Stimulated activated memory B cell treated with anti-CD40 and anti-IgM and Interleukin-4, amounts not matched to agents 10 μg/mL and 1 μg/mL and 100 μg/mL, for 72 hours (primary cell): ENCODE measurements around the gene CYP11A1.

Experiments used
- ATAC-seq: fragments of 150-1000 bp; cut with Tn5 transposase; 2 replicates; pipeline ENCODE4 v1.10.0; 2021
- H3K27ac Mint-ChIP-seq: one replicate; pipeline ENCODE4 v1.8.0; 2022; ENCODE audit warnings: mild to moderate bottlenecking, mixed read lengths
- H3K27me3 Mint-ChIP-seq: one replicate; pipeline ENCODE4 v1.8.0; 2022; ENCODE audit warnings: mixed read lengths
- H3K36me3 Mint-ChIP-seq: one replicate; pipeline ENCODE4 v1.8.0; 2022; ENCODE audit warnings: mixed read lengths
- H3K4me1 Mint-ChIP-seq: one replicate; pipeline ENCODE4 v1.8.0; 2022; ENCODE audit warnings: mixed read lengths
- H3K4me3 Mint-ChIP-seq: one replicate; pipeline ENCODE4 v1.8.0; 2022; ENCODE audit warnings: mild to moderate bottlenecking, moderate library complexity, mixed read lengths
- H3K9me3 Mint-ChIP-seq: one replicate; pipeline ENCODE4 v1.8.0; 2022; ENCODE audit warnings: mixed read lengths

CYP11A1 gene

DNA sequence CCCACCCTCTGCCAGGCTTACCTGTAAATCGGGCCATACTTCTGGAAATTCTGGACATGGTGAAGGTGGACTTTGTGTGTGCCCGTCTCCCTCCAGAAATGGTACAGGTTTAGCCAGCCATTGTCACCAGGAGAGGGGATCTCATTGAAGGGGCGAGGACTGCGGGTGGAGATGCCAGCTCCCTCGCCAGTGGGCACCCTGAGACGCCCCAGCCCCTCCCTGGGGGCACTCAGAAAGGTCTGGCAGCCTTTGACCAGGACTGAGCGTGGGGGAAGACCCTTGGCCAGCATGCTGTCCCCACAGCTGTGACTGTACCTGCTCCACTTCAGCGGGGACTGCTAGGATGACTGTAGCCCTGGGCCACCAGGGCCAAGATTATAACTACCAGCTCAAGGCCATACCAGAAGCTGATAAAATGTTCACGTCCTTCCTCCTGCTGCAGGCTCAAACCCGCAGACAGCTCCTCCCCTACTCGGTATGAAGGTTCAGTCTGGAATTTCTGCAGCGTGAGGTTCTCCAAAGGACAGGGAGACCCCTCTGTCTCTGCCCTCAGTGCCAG lies at the start of gene CYP11A1:
Gene CYP11A1, minus strand, starts transcription at position 351 of the 559 bp plus-strand sequence. Its CDS starts 61 bp downstream, at position 290.
- Mint-ChIP-seq H3K36me3 (no peaks in the 10 kb centered on the region), H3K27ac (peak within 1 kb of the TSS; percentile 44), H3K4me3 (peak within 1 kb of the TSS; percentile 44), H3K9me3 (no peaks in the 10 kb centered on the region), H3K4me1 (peaks cover 6% of the 10 kb centered on the region), H3K27me3 (peaks cover 42% of the 10 kb centered on the region)
- ATAC-seq, result no peak

DNA sequence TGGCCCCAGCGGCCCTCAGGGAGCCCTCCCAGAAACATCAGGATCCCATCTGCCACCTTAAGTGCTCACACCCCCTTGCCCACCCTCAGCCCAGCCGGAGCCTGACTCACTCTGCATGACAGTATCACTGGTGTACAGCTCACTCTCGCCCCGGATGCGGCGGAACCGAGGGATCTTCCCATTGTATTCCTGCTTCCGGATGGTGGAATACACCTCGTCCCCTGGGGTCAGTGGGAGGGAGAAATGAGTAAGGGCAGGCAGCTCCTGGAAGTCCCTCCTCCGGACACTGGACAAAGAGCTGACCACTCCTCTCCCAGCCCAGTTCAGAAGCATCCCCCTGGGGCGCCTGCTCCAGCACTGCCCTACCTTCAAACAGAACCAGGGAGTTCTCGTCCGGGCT lies 49.8 kb upstream of the CYP11A1 start:
- H3K36me3 Mint-ChIP-seq, result peaks cover 98% of the 10 kb centered on the region
- ATAC-seq, result no peak
- H3K27me3 Mint-ChIP-seq, result no peaks in the 10 kb centered on the region
- H3K4me1 Mint-ChIP-seq, result peaks cover 98% of the 10 kb centered on the region
- H3K9me3 Mint-ChIP-seq, result no peaks in the 10 kb centered on the region
- H3K27ac Mint-ChIP-seq, result peak overlapping the region; percentile 94
- H3K4me3 Mint-ChIP-seq, result peak overlapping the region; percentile 59

DNA sequence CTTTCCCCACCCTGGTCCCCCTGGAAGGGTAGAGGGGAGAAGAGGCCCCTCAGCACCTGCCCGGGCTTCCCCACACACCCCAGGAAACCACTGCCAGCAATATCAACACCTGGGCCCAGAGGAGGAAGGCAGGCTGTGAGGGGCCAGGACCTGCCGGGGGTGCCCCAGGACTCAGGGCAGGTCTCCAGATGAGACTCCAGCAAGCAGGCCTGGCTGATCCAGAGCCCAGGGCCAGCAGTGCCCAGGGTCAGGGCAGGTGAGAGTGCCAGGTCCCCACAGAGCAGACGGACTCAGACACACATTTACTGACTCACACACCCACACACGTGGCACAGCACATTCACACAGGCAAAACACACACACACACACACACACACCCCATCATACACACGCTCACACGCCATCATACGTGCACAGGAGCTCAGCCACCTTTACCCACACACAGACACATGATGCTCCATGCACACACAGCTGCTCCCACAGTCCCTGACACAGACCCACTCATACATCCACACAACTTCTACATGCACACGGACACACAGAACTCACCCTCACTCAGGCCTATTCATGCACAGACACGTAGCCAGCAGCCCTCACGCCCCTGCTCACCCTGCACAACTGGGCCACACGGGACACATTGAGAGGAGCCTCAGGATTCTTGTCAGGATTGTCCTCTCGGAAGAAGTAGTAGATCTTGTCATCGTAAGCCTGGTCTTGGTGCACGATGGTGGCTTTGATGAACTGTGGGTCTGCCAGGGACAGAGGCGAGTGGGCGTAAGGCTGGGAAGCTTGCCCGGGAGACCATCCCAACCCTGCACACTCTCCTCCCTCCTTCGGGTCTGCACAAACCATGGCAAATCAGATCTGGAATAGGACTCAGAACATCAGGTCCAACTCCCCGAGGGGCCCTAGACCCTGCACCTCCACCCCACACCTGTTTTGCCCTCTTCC lies 48.8 kb upstream of the CYP11A1 start:
- H3K27me3 Mint-ChIP-seq, result no peaks in the 10 kb centered on the region
- no peaks in the 10 kb centered on the region for H3K9me3 Mint-ChIP-seq
- H3K4me3 Mint-ChIP-seq, result peak overlapping the region; percentile 59
- H3K4me1 Mint-ChIP-seq, result peaks cover 98% of the 10 kb centered on the region
- no peak for ATAC-seq
- H3K27ac Mint-ChIP-seq, result peak overlapping the region; percentile 94
- peaks cover 99% of the 10 kb centered on the region for H3K36me3 Mint-ChIP-seq

DNA sequence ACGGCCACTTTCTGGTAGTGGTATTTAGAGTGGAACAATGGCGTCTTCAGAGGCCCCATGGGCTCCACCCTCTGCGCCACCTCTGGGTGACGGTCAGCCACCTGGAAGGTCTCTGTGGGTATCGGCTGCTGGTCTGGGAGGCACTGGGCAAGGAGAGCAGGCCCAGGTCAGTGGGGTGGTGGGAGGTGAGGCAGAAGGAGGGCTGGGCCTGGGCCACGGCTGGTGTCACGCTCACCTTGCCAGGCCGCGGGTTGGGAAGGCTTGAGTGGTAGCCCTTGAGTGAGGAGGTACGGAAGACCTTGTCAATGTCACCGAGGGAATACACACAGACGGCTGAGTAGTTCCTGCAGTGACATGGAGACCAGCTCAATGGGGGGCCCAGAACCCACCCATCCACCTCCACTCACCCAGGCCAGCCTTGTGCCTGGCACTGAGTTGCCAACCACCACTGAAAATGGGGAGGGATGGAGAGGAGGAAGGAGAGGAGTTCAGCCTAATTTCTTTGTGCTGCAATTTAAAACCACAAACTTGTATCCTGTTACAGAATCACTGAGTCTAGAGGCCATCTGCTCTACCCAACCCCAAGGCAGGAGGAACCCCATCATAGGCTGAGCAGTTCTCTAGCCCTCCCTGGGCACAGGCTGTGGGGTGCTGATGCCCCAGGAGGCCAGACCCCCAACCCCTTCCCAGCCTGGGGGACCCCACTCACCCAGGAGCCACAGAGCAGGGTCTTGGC lies 47.3 kb upstream of the CYP11A1 start:
- no peak for ATAC-seq
- Mint-ChIP-seq H3K4me3 (peak overlapping the region; percentile 9), H3K36me3 (peaks cover 99% of the 10 kb centered on the region), H3K4me1 (peaks cover 98% of the 10 kb centered on the region), H3K9me3 (no peaks in the 10 kb centered on the region), H3K27ac (peak overlapping the region; percentile 94), H3K27me3 (no peaks in the 10 kb centered on the region)

DNA sequence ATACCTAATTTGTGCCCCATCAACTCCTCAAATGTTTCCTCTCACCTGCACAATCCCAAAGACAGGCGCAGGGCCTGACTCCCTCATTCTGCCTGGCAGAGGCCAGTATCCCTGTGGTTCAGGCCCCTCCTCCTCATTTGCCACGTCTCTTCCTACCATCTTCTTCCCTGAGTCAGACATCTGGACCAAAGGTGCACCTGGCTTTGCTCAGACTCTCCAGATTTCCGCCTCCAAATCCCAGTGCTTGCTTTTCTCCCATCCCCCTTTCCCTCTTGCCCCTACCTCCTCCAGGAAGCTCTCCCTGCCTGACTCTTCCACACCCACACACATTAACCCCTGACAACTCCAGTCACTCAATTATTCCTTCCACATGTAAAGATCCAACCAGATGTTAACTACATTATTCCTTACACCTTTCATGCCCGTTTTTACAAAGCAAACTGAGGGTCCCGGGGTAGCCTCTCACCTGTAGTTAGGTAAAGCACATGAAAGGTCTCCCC lies 46.7 kb upstream of the CYP11A1 start:
- Mint-ChIP-seq H3K36me3 (peaks cover 93% of the 10 kb centered on the region), H3K4me3 (peak overlapping the region; percentile 9), H3K9me3 (no peaks in the 10 kb centered on the region), H3K27ac (peak overlapping the region; percentile 94), H3K4me1 (peaks cover 94% of the 10 kb centered on the region), H3K27me3 (no peaks in the 10 kb centered on the region)
- ATAC-seq, result no peak

DNA sequence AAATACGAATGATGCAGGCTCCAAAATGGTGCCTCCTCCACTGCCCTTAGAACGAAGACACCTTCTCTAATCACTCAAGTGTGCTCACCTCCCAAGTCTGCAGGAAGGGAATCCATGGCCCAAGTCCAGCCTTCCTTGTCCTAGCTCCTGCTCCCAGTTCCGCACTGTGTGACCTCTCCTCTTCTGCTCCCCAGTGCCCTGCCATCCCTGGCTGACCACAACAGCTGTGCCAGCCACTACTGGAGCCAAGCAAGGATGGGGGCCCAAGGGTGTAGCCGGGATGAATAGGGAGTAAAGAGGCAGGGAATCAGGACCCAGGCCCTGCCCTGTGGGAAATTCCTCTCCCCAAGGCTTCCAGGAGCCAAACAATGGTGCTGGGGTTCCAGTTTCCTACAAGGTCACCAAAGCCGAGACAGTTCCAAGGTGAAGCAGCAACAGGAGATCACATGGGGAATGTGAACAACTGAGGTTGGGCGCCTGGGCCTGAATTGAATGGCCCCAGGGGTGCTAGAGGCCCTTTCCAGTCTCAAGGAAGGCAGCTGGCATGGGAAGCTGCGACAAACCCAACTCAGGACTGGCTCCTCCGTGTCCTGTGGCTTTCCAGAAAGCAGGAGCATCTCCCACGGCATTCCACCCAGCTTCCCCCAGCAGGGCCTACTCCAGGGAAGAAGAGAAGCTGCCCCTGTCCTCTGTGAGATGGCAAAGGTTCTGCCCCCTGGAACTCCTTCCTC lies 46.1 kb upstream of the CYP11A1 start:
- peaks cover 94% of the 10 kb centered on the region for H3K4me1 Mint-ChIP-seq
- peak overlapping the region; percentile 9 for H3K4me3 Mint-ChIP-seq
- peaks cover 89% of the 10 kb centered on the region for H3K36me3 Mint-ChIP-seq
- H3K9me3 Mint-ChIP-seq, result no peaks in the 10 kb centered on the region
- ATAC-seq, result no peak
- no peaks in the 10 kb centered on the region for H3K27me3 Mint-ChIP-seq
- H3K27ac Mint-ChIP-seq, result peak overlapping the region; percentile 94

DNA sequence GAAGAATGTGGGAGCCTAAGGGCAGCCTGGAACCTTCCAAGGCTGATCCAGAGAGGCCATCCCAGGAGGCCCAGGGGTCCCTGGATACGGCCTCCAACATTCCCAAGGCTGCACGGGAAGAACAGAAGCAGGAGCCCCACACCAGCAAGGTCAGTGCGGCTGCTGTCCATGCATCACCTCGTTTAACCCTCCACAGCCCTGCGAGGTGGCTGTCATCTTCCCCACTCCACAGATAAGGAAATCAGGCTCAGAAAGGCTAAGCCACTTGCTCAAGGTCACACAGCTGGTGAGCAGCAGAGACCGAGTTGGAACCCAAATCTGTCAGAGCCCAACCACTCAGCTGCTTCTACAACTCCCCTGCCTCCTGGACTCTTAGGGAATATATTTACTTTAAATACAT lies 44.7 kb upstream of the CYP11A1 start:
- ATAC-seq, result no peak
- Mint-ChIP-seq H3K4me3 (no peak overlapping the region), H3K9me3 (no peaks in the 10 kb centered on the region), H3K27ac (peak overlapping the region; percentile 94), H3K36me3 (peaks cover 80% of the 10 kb centered on the region), H3K27me3 (no peaks in the 10 kb centered on the region), H3K4me1 (peaks cover 94% of the 10 kb centered on the region)

DNA sequence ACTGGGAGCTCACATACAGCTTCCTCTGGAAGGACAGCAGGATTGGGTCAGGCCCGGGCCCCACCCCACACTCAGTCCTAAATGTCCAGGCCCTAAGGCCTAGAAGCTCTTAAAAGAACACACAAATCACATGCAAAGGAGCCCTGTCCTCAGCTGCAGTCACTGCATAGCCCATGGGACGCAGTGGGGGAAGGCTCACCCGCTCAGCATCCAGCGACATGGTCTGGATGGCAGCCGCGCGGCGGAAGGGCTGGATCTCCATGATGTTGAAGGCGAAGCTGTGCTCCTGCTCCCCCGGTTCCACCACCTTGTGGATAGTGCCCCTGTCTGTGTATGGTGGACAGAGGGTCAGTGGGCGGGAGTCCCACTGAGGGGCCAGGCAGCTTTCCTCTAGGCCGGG lies 44.2 kb upstream of the CYP11A1 start:
- H3K36me3 Mint-ChIP-seq, result peaks cover 80% of the 10 kb centered on the region
- no peak for ATAC-seq
- no peaks in the 10 kb centered on the region for H3K27me3 Mint-ChIP-seq
- H3K9me3 Mint-ChIP-seq, result no peaks in the 10 kb centered on the region
- peak overlapping the region; percentile 94 for H3K27ac Mint-ChIP-seq
- H3K4me1 Mint-ChIP-seq, result peaks cover 94% of the 10 kb centered on the region
- peak overlapping the region; percentile 8 for H3K4me3 Mint-ChIP-seq

DNA sequence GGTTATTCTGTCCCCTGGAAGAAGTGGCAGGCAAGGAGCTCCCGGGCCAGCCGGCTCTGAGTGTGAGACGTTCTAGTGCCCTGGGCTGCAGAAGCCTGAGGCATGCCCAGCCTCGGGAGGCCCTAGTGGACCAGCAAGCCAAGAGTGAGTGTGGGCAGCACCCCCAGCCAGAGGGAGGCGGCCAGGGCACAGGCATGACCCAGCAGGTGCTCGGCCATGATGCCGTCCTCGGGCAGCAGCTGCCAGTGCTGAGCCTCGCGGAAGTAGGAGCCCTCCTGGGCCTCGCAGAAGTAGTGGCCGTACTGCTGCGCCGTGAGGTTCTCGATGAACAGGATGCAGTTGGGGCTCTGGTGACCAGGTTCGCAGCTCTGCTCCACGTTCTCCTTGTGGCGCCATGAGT lies 43.1 kb upstream of the CYP11A1 start:
- H3K36me3 Mint-ChIP-seq, result peaks cover 75% of the 10 kb centered on the region
- H3K27me3 Mint-ChIP-seq, result no peaks in the 10 kb centered on the region
- ATAC-seq, result no peak

DNA sequence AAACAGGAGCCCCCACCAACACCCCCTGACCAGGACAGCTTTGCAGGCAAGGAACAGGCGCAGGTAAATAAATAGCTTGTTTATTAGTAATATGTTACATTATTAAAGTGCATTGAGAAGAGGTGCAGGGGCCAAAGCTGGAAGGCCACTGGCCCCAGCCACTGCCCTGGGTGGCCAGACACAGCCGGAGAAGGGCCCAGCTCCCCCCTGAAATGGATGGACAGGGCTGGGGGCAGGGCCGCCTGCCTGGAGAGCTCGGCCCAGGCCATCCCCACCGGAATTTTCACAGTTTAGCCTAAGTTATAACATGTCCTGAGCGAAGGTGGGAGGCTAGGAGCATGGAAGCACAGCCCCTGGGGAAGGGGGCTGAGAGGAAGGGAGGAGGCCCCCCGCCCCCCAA lies 41.8 kb upstream of the CYP11A1 start:
- Mint-ChIP-seq H3K36me3 (peaks cover 62% of the 10 kb centered on the region), H3K27me3 (no peaks in the 10 kb centered on the region), H3K4me1 (peaks cover 90% of the 10 kb centered on the region), H3K27ac (peak overlapping the region; percentile 94), H3K9me3 (no peaks in the 10 kb centered on the region), H3K4me3 (no peak overlapping the region)
- no peak for ATAC-seq

More for the DNA sequence above, 43.1 kb upstream of the CYP11A1 start:
- H3K27ac Mint-ChIP-seq, result peak overlapping the region; percentile 94
- peaks cover 94% of the 10 kb centered on the region for H3K4me1 Mint-ChIP-seq
- no peaks in the 10 kb centered on the region for H3K9me3 Mint-ChIP-seq
- H3K4me3 Mint-ChIP-seq, result no peak overlapping the region

DNA sequence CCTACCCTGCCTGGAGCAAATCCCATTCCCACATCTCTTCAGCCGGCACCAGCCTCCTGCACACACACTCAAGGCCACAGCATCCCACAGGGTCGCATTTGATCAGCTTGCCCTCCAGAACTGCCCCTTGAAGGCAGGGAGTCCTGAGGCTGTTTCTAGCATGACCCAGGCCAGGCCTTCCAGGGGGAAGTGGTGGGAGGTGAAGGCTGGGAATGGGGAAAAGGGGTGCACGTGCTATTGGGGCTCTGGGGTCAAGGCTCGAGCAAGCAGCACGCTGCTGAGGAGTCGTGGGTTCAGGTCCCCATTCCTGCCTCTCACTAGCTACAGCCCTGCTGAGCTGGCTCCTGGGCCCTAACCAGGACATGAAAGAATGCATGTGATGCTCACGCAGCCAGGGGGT lies 41.4 kb upstream of the CYP11A1 start:
- peak overlapping the region; percentile 9 for H3K4me3 Mint-ChIP-seq
- ATAC-seq, result no peak
- no peaks in the 10 kb centered on the region for H3K9me3 Mint-ChIP-seq
- H3K27me3 Mint-ChIP-seq, result no peaks in the 10 kb centered on the region
- H3K36me3 Mint-ChIP-seq, result peaks cover 58% of the 10 kb centered on the region
- H3K27ac Mint-ChIP-seq, result peak overlapping the region; percentile 94
- H3K4me1 Mint-ChIP-seq, result peaks cover 90% of the 10 kb centered on the region

DNA sequence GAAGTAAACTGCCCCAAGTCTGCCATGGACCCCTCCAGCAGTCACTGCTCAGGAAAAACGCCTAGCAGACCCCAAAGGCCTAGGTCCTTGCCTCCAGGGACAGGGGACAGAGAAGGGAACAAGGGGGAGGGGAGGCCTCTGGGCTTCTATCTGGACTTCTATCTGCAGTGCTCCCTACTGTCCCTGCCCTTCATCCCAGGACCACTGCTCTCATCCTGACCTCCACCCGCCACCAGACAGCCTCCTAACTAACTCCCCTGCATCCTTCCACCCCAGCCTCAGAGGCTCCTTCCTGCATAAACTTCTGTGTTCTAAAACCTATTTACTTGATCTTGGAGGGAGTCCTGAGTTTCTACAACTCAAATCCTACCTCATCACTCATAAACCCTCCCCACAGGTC lies 40.9 kb upstream of the CYP11A1 start:
- Mint-ChIP-seq H3K27ac (peak overlapping the region; percentile 94), H3K9me3 (no peaks in the 10 kb centered on the region), H3K36me3 (peaks cover 54% of the 10 kb centered on the region), H3K4me3 (peak overlapping the region; percentile 9), H3K27me3 (no peaks in the 10 kb centered on the region), H3K4me1 (peaks cover 90% of the 10 kb centered on the region)
- ATAC-seq, result no peak

DNA sequence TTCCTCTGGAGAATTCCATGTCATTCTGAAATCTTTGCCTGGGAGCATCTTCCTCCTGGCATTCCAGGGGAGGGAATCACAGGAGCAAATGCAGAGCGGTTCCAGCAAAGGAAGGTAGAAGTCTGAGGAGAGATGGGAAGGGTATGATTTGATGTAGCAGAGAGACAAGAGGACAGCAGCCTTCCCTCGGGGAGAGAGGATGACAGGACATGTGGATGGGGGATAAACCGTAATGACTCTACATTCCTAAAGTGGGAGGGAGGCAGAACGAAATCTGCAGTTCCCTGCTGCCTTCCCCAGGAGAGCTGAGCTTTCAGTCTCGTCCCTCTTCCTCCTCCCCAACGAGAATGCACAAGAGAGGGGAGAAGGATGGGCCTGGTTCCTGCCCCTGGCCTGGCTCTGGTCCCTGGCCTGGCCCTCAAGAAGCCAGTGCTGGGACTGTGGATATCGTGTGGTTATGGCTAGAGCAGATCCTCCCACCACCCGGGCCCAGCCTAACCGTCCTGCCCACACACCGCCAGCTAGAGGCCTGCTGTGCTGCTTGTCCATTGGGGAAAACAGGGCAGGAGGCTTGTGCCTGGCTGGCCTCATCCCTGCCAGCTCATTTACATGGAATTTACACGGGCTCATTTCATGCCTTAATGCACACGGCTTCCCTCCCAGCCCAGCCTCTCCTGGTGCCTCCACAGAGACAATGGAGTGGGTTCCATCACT lies 39.7 kb upstream of the CYP11A1 start:
- peaks cover 90% of the 10 kb centered on the region for H3K4me1 Mint-ChIP-seq
- H3K27ac Mint-ChIP-seq, result peak overlapping the region; percentile 94

DNA sequence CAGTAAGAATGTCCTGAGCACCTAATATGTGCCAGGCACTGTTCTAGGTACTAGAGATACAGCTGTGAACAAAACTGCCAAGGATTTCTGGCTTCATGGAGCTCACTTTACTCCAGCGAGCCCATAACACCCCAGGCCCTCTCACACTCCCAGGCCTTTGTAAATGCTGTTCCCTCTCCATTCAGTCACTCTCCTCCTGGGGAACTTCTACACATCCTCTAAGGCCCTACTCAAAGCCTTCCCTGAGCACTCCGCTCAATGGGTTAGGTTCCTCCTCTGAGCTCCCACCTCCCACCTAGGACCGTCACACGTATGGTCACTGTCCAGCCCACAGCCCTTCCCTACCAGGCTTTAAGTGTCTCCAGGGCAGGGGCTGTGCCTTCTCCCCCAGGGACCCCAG lies 39.1 kb upstream of the CYP11A1 start:
- Mint-ChIP-seq H3K36me3 (peaks cover 35% of the 10 kb centered on the region), H3K4me3 (peak overlapping the region; percentile 15), H3K27ac (peak overlapping the region; percentile 94), H3K27me3 (no peaks in the 10 kb centered on the region), H3K4me1 (peaks cover 90% of the 10 kb centered on the region), H3K9me3 (no peaks in the 10 kb centered on the region)
- ATAC-seq, result no peak

More for the DNA sequence above, 39.7 kb upstream of the CYP11A1 start:
- Mint-ChIP-seq H3K27me3 (no peaks in the 10 kb centered on the region), H3K36me3 (peaks cover 42% of the 10 kb centered on the region), H3K9me3 (no peaks in the 10 kb centered on the region), H3K4me3 (no peak overlapping the region)
- ATAC-seq, result no peak
